Neural progenitor cell (in vitro differentiated cells): Measurements from ENCODE around the gene KCTD3. TPM values are rescaled to one million over a fixed set of nuclear protein-coding genes. Genes with fewer than 3 reads are reported as not detected.

ENCODE experiments used
- DNase-seq: peaks from one replicate; pipeline ENCODE4 v3.0.0-alpha.2; 2016; ENCODE audit warnings: low spot score
- H2AFZ ChIP-seq: fragments of 200-600 bp; sonication (generic); replicated peaks from 2 replicates; pipeline ENCODE4 v1.6.1; 2016; ENCODE audit warnings: antibody characterized with exemption
- H3F3A ChIP-seq: fragments of 200-600 bp; sonication (generic); 2 replicates; pipeline ENCODE4 v1.6.1; 2016; ENCODE audit warnings: antibody characterized with exemption, low read depth
- H3K27ac ChIP-seq: fragments of 200-600 bp; sonication (generic); 2 replicates; pipeline ENCODE4 v1.5.1; 2016; ENCODE audit warnings: mild to moderate bottlenecking
- H3K27me3 ChIP-seq: fragments of 200-600 bp; sonication (generic); 2 replicates; pipeline ENCODE4 v1.6.1; 2016; ENCODE audit warnings: mild to moderate bottlenecking, moderate library complexity
- H3K36me3 ChIP-seq: fragments of 200-600 bp; sonication (generic); 2 replicates; pipeline ENCODE4 v1.5.1; 2016
- H3K4me1 ChIP-seq: fragments of 200-600 bp; sonication (generic); 2 replicates; pipeline ENCODE4 v1.6.1; 2016; ENCODE audit warnings: mixed run types
- H3K4me2 ChIP-seq: fragments of 200-600 bp; sonication (generic); 2 replicates; pipeline ENCODE4 v1.6.1; 2016
- H3K4me3 ChIP-seq: fragments of 200-600 bp; sonication (generic); 2 replicates; pipeline ENCODE4 v1.5.1; 2016
- H3K79me2 ChIP-seq: fragments of 200-600 bp; sonication (generic); 2 replicates; pipeline ENCODE4 v1.6.1; 2016; ENCODE audit warnings: low read depth
- H3K9ac ChIP-seq: fragments of 200-600 bp; sonication (generic); 2 replicates; pipeline ENCODE4 v1.6.1; 2016
- H3K9me3 ChIP-seq: fragments of 200-600 bp; sonication (generic); 2 replicates; pipeline ENCODE4 v1.5.1; 2016; ENCODE audit warnings: low read depth
- H4K20me1 ChIP-seq: fragments of 200-600 bp; sonication (generic); 2 replicates; pipeline ENCODE4 v1.6.1; 2016; ENCODE audit warnings: low read depth
- H3K27ac Mint-ChIP-seq: 3 replicates; pipeline ENCODE4 v1.8.0; 2021; ENCODE audit warnings: mixed read lengths
- H3K27me3 Mint-ChIP-seq: 2 replicates; pipeline ENCODE4 v1.8.0; 2022; ENCODE audit warnings: low read depth, mild to moderate bottlenecking, inconsistent platforms, moderate library complexity, mixed read lengths; ENCODE audit not compliant: insufficient read depth
- H3K36me3 Mint-ChIP-seq: 3 replicates; pipeline ENCODE4 v1.8.0; 2021; ENCODE audit warnings: mixed read lengths
- H3K4me1 Mint-ChIP-seq: 3 replicates; pipeline ENCODE4 v1.8.0; 2021; ENCODE audit warnings: mixed read lengths
- H3K4me3 Mint-ChIP-seq: 3 replicates; pipeline ENCODE4 v1.8.0; 2021; ENCODE audit warnings: mild to moderate bottlenecking, moderate library complexity, mixed read lengths
- H3K9me3 Mint-ChIP-seq: 3 replicates; pipeline ENCODE4 v1.8.0; 2020; ENCODE audit warnings: mixed read lengths
- EZH2 ChIP-seq: fragments of 200-600 bp; sonication (generic); IDR thresholded peaks from 2 replicates; pipeline ENCODE4 v1.6.1; 2017; ENCODE audit warnings: antibody characterized with exemption, mild to moderate bottlenecking, moderate library complexity
- EZH2phosphoT487 ChIP-seq: fragments of 200-600 bp; sonication (generic); IDR thresholded peaks from 2 replicates; pipeline ENCODE4 v1.6.1; 2017; ENCODE audit warnings: antibody characterized with exemption
- total RNA-seq: library from RNA; depleted of rRNA; stranded (reverse); fragments of >200 nt; gene quantifications from 2 replicates; pipeline ENCODE4 v1.2.3, GENCODE V29; 2015; ENCODE audit warnings: low replicate concordance
- TF ChIP-seq, protein P1 (sequence below): fragments of 200-600 bp; sonication (generic); IDR thresholded peaks from 2 replicates; pipeline ENCODE4 v1.5.1; 2017; ENCODE audit warnings: antibody characterized with exemption, mild to moderate bottlenecking

The KCTD3 gene
- total RNA-seq, 1 donor from 2014 or later = 70.1 TPM

DNA sequence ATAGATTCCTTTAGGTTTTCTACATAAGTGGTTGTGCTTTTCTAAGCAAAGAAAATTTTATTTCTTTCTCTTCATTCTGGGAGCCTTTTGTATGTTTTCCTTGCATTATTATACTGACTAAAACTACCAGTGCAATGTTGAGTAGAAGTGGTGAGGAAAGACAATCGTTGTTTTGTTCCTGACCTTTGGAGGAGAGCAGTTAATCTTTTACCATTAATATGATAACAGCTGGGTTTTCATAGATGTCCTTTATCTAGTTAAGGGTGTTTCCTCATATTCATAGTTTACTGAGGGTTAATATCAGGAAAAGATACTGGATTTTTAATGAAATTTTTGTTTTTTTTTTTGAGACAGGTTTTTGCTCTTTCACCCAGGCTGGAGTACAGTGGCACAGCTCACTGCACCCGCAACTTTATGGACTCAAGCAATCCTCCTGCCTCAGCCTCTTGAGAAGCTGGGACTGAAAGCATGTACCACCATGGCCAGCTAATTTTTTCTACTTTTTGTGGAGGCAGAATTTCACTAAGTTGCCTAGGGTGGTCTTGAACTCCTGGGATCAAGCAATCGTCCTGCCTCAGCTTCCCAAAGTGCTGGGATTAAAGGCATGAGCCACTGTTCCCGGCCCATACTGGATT lies 9.0 kb upstream of the KCTD3 start:
- no peak overlapping the region for H3K4me3 Mint-ChIP-seq
- H3K4me2 ChIP-seq = no peak overlapping the region
- no peak overlapping the region for H3K27ac ChIP-seq
- peak overlapping the region; percentile 91 for H2AFZ ChIP-seq
- DNase-seq = no peak
- no peaks in the 10 kb centered on the region for H3K79me2 ChIP-seq
- peaks cover 2% of the 10 kb centered on the region for H3K36me3 Mint-ChIP-seq
- H3K9ac ChIP-seq = no peak overlapping the region
- no peaks in the 10 kb centered on the region for H3K27me3 Mint-ChIP-seq
- H3K27ac Mint-ChIP-seq = no peak overlapping the region
- no peak overlapping the region for H3K4me3 ChIP-seq
- no peaks in the 10 kb centered on the region for H4K20me1 ChIP-seq
- H3F3A ChIP-seq = no peaks in the 10 kb centered on the region
- H3K9me3 ChIP-seq = no peaks in the 10 kb centered on the region
- no peaks in the 10 kb centered on the region for H3K4me1 Mint-ChIP-seq
- no peaks in the 10 kb centered on the region for H3K27me3 ChIP-seq
- H3K9me3 Mint-ChIP-seq = peaks cover 17% of the 10 kb centered on the region
- H3K4me1 ChIP-seq = no peaks in the 10 kb centered on the region
- no peaks in the 10 kb centered on the region for H3K36me3 ChIP-seq
- TF ChIP-seq, protein P1, sequence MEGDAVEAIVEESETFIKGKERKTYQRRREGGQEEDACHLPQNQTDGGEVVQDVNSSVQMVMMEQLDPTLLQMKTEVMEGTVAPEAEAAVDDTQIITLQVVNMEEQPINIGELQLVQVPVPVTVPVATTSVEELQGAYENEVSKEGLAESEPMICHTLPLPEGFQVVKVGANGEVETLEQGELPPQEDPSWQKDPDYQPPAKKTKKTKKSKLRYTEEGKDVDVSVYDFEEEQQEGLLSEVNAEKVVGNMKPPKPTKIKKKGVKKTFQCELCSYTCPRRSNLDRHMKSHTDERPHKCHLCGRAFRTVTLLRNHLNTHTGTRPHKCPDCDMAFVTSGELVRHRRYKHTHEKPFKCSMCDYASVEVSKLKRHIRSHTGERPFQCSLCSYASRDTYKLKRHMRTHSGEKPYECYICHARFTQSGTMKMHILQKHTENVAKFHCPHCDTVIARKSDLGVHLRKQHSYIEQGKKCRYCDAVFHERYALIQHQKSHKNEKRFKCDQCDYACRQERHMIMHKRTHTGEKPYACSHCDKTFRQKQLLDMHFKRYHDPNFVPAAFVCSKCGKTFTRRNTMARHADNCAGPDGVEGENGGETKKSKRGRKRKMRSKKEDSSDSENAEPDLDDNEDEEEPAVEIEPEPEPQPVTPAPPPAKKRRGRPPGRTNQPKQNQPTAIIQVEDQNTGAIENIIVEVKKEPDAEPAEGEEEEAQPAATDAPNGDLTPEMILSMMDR = no peak
- TF ChIP-seq EZH2 = no peak
- no peak for TF ChIP-seq EZH2phosphoT487

DNA sequence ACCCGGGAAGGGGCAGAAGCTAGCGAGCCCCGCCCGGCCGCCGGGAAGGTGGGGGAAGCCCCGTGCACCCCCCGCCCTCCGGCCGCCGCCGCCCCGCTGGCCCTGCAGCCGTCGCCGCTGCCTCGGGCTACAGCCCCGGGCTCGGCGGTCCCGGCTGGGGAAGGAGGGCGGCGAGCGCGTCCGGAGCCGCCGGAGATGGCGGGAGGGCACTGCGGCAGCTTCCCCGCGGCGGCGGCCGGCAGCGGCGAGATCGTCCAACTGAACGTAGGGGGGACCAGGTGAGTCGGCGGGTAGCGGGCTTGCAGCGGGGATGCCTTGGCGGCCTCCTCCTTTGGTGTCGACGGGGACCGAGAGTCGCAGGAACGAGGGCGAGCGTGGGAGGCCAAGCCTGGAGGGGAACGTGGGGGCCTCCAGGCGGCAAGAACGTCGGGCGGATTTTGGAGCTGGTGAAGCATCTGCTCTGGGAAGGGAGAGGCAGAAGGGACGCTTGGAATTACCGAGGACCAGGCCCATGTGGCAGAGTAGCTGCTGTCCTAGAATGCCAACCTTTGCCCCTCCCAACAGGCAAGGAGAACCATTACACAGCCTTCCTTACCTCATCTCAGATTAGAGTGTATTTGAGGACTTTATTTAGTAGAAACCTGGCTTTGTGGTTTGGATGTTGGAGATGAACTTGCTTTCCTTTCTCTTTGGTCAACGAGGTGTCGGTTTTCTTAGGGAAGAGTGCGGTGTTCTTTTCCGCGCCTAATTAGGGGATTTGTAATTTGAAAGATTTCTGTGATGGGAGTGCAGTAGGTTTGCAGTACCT lies 591 bp downstream of the KCTD3 start:
- Histone ChIP-seq H3K27ac (peak overlapping the region; percentile 79), H3K79me2 (peaks cover 60% of the 10 kb centered on the region), H3F3A (peaks cover 13% of the 10 kb centered on the region), H2AFZ (peak overlapping the region; percentile 37), H3K9me3 (no peaks in the 10 kb centered on the region), H3K27me3 (no peaks in the 10 kb centered on the region), H4K20me1 (peaks cover 17% of the 10 kb centered on the region), H3K4me1 (peaks cover 6% of the 10 kb centered on the region), H3K9ac (peak overlapping the region; percentile 11), H3K4me3 (peak overlapping the region; percentile 85), H3K4me2 (peak overlapping the region; percentile 79), H3K36me3 (no peaks in the 10 kb centered on the region)
- H3K36me3 Mint-ChIP-seq = peaks cover 13% of the 10 kb centered on the region
- peak overlapping the region; percentile 96 for H3K4me3 Mint-ChIP-seq
- H3K27ac Mint-ChIP-seq = peak overlapping the region; percentile 75
- peak; percentile 73 for DNase-seq
- TF ChIP-seq EZH2 (no peak), EZH2phosphoT487 (no peak)
- TF ChIP-seq, protein P1 = no peak
- peaks cover 4% of the 10 kb centered on the region for H3K27me3 Mint-ChIP-seq
- no peaks in the 10 kb centered on the region for H3K9me3 Mint-ChIP-seq
- peaks cover 21% of the 10 kb centered on the region for H3K4me1 Mint-ChIP-seq

DNA sequence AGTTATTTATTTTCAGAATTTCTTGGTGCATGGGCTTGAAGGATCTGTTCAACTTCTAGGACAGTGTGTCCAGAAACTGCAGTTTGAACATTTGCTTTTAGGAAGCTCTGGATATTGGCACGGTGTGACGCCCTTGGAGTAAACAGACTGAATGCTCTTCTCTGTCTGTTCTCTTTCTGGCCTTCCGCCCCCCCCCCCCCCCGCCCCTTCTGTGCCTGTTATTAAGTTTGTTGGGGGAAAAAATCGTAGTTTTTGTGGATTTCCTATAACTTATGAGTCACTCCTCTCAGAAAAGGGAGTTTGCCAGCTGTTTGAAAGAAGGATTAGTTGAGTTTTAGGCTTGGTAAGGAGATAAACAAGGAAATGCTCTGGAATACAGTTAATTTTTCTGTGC lies 1.2 kb downstream of the KCTD3 start:
- H3K36me3 Mint-ChIP-seq = peaks cover 13% of the 10 kb centered on the region
- Histone ChIP-seq H2AFZ (no peak overlapping the region), H3K9me3 (no peaks in the 10 kb centered on the region), H4K20me1 (peaks cover 17% of the 10 kb centered on the region), H3K79me2 (peaks cover 66% of the 10 kb centered on the region), H3K27ac (no peak overlapping the region), H3F3A (peaks cover 13% of the 10 kb centered on the region), H3K9ac (peak overlapping the region; percentile 11), H3K4me2 (peak overlapping the region; percentile 79), H3K4me1 (peaks cover 6% of the 10 kb centered on the region), H3K27me3 (no peaks in the 10 kb centered on the region), H3K4me3 (peak overlapping the region; percentile 85), H3K36me3 (no peaks in the 10 kb centered on the region)
- H3K4me1 Mint-ChIP-seq = peaks cover 21% of the 10 kb centered on the region
- no peak for DNase-seq
- H3K9me3 Mint-ChIP-seq = no peaks in the 10 kb centered on the region
- H3K27me3 Mint-ChIP-seq = peaks cover 4% of the 10 kb centered on the region
- peak overlapping the region; percentile 75 for H3K27ac Mint-ChIP-seq
- TF ChIP-seq, protein P1 = no peak
- no peak for TF ChIP-seq EZH2
- TF ChIP-seq EZH2phosphoT487 = no peak
- H3K4me3 Mint-ChIP-seq = peak overlapping the region; percentile 92
